ENCODE data around the gene ITPRID2. TPM values are rescaled to one million over a fixed set of nuclear protein-coding genes. Genes with fewer than 3 reads are reported as not detected.

Gene ITPRID2
- total and polyA plus RNA-seq, 2 of the 13 experiments (the other 11 are each of a cell fraction or from before 2014, with no cell fraction given), result 44.8 to 62.3 TPM

DNA sequence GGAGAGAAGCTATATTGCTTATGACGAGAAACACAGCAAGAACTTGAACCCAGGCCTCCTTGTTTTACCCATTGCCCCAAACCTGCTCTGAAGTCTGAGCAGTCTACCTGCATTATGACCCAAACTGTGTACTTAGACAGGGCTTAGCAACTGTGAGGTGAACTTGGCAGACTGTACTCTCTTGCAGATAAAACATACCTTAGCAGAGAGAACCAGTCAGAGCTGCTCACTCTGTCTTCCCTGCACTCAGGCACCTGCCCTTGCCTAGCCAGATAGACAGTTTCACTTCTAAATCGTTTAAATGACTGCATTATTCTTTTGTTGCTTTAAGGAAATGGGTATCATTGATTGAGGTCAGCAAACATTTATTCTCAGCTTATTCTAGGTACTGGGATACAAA is 20.3 kb downstream of the ITPRID2 start:
- no peak overlapping the region for H3K4me3 ChIP-seq (replicated peaks in 1 of 3; ENCODE audit: insufficient read depth in 1 of 3, low read depth in 2 of 3, low read length in 3 of 3)
- intact Hi-C loops (cut with micrococcal nuclease; ENCODE audit: unreplicated experiment), result no loop called here
- no peaks in the 10 kb centered on the region for H3K9me3 ChIP-seq (ENCODE audit: low read length)
- in situ Hi-C loops (cut with HindIII; ENCODE audit: extremely low pct_ligation_motif_present, low pct_unique_long_range_greater_than_20kb), result loop anchor here (5.0 kb wide), 1 partner anchor 35 kb away; no protein-coding TSS in a partner anchor
- no TSS peak for BruUV-seq (replicated peaks)
- H3K27me3 ChIP-seq (ENCODE audit: control insufficient read depth in 1 of 2, insufficient read depth in 2 of 2, low read length in 2 of 2), result no peaks in the 10 kb centered on the region
- no peaks in the 10 kb centered on the region for H4K20me1 ChIP-seq (ENCODE audit: insufficient read depth, low read length)
- no peak overlapping the region for H3K4me2 ChIP-seq (ENCODE audit: low read depth, low read length)
- DNase-seq (ENCODE audit: low spot score) (no peak), FAIRE-seq (no peak), ATAC-seq (peak; percentile 27; the same call in 2 of the 3 replicates)
- no peak overlapping the region for H3K9ac ChIP-seq (ENCODE audit: insufficient read depth, low read depth, low read length)
- POLR2A ChIA-PET, result no interaction called here
- no peak overlapping the region for H3K27ac ChIP-seq (ENCODE audit: extremely low read length, insufficient read depth, low read length)
- peaks cover 46% of the 10 kb centered on the region for H3K4me1 ChIP-seq (ENCODE audit: insufficient read depth, low read length)
- TF ChIP-seq LRRFIP1 (CRISPR knock-in tag; conservative IDR thresholded peaks at IDR 0.05) (no peak), PAWR (CRISPR knock-in tag; IDR thresholded peaks at IDR 0.05; ENCODE audit: borderline replicate concordance) (no peak), FIP1L1 (IDR thresholded peaks at IDR 0.05; ENCODE audit: borderline replicate concordance, insufficient read depth, low read depth, low read length) (no peak), SMAD9 (CRISPR knock-in tag; IDR thresholded peaks at IDR 0.05) (no peak), JUND (CRISPR knock-in tag; IDR thresholded peaks at IDR 0.05) (no peak), ERF (CRISPR knock-in tag; IDR thresholded peaks at IDR 0.05) (no peak), ZNF276 (CRISPR knock-in tag; IDR thresholded peaks at IDR 0.05; ENCODE audit: low read depth) (no peak), ZNF691 (CRISPR knock-in tag; IDR thresholded peaks at IDR 0.05; ENCODE audit: borderline replicate concordance, low read depth) (no peak), MBD4 (IDR thresholded peaks at IDR 0.05; ENCODE audit: borderline replicate concordance, low read length) (no peak), KLF12 (CRISPR knock-in tag; IDR thresholded peaks at IDR 0.05; ENCODE audit: borderline replicate concordance) (no peak), NPAS2 (CRISPR knock-in tag; IDR thresholded peaks at IDR 0.05; ENCODE audit: borderline replicate concordance) (no peak), HMGA1 (CRISPR knock-in tag; conservative IDR thresholded peaks at IDR 0.05) (no peak)
- TF ChIP-seq, protein P1, sequence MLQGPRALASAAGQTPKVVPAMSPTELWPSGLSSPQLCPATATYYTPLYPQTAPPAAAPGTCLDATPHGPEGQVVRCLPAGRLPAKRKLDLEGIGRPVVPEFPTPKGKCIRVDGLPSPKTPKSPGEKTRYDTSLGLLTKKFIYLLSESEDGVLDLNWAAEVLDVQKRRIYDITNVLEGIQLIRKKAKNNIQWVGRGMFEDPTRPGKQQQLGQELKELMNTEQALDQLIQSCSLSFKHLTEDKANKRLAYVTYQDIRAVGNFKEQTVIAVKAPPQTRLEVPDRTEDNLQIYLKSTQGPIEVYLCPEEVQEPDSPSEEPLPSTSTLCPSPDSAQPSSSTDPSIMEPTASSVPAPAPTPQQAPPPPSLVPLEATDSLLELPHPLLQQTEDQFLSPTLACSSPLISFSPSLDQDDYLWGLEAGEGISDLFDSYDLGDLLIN (CRISPR knock-in tag; IDR thresholded peaks at IDR 0.05; ENCODE audit: borderline replicate concordance), result no peak
- TF ChIP-seq, protein P2, sequence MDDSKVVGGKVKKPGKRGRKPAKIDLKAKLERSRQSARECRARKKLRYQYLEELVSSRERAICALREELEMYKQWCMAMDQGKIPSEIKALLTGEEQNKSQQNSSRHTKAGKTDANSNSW (CRISPR knock-in tag; IDR thresholded peaks at IDR 0.05; ENCODE audit: borderline replicate concordance), result no peak
- TF ChIP-seq, protein P3, sequence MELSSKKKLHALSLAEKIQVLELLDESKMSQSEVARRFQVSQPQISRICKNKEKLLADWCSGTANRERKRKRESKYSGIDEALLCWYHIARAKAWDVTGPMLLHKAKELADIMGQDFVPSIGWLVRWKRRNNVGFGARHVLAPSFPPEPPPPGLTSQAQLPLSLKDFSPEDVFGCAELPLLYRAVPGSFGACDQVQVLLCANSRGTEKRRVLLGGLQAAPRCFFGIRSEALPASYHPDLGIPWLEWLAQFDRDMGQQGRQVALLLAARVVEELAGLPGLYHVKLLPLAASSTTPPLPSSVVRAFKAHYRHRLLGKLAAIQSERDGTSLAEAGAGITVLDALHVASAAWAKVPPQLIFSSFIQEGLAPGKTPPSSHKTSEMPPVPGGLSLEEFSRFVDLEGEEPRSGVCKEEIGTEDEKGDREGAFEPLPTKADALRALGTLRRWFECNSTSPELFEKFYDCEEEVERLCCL (CRISPR knock-in tag; IDR thresholded peaks at IDR 0.05; ENCODE audit: borderline replicate concordance), result no peak
- 50% methylated on average over 2 of the region's 2 CpGs for WGBS (ENCODE audit: low lambda C conversion rate)
- CTCF ChIA-PET (ENCODE audit: low intra/inter-chr PET ratio, low total read pairs), result no interaction called here
- H3K79me2 ChIP-seq (ENCODE audit: insufficient read depth, low read length), result peaks cover 2% of the 10 kb centered on the region
- no peak overlapping the region for H2AFZ ChIP-seq (ENCODE audit: low read length)
- H3K36me3 ChIP-seq (replicated peaks in 1 of 2; ENCODE audit: control insufficient read depth in 1 of 2, insufficient read depth in 2 of 2, low read length in 2 of 2), result peaks cover 16 to 46% of the 10 kb centered on the region in 2 experiments
